K562 (cell line): ENCODE measurements around the gene CLCN5. TPM values are rescaled to one million over a fixed set of nuclear protein-coding genes. Genes with fewer than 3 reads are reported as not detected.

Experiments used
- ATAC-seq: fragments of 200-7000 bp; cut with Tn5 transposase; 3 replicates; pipeline ENCODE4 v1.9.1; 2020; ENCODE audit warnings: moderate library complexity
- BruUV-seq: library from RNA; stranded (reverse); fragments of 400-500 nt; replicated peaks from 2 replicates; lab custom pipeline; 2021; lab: Mats Ljungman, UMichigan
- CTCF ChIA-PET: fragments of 300-600 bp; formaldehyde crosslinking; extraction: SDS; loops from one replicate; lab custom pipeline; 2021; ENCODE audit warnings: low intra/inter-chr PET ratio; lab: Yijun Ruan, JAX
- POLR2A ChIA-PET: fragments of 300-600, 350-650 bp; sonication (Branson Sonifier 250); formaldehyde crosslinking; extraction: SDS; loops from one replicate; lab custom pipeline; 2021; ENCODE audit warnings: antibody characterized with exemption, inconsistent platforms; lab: Yijun Ruan, JAX
- DNase-seq, 4 experiments: peaks; one replicate each; pipeline versions ENCODE4 v3.0.0 to v3.0.0-alpha.2; 2011 to 2018; ENCODE audit warnings: low spot score in 3 of 4, mixed read lengths in 3 of 4; ENCODE audit errors: extremely low read depth in 1 of 4
- FAIRE-seq: peaks from 2 replicates; lab custom pipeline; 2011; peaks lifted over from hg19 to GRCh38; lab: Jason Lieb, UNC
- H2AFZ ChIP-seq: 2 replicates; pipeline ENCODE4 v1.6.0; 2011; ENCODE audit warnings: low read depth, low read length, control low read depth, inconsistent platforms
- H3K27ac ChIP-seq: fragments of 200-600 bp; 3 replicates; pipeline ENCODE4 v1.8.0; 2011; ENCODE audit warnings: low read depth, mild to moderate bottlenecking, control low read depth, inconsistent platforms, low read length, moderate library complexity, mixed read lengths; ENCODE audit errors: extremely low read depth
- H3K27me3 ChIP-seq, 2 experiments: fragments of 300-600 bp in 1 of 2; 2 replicates in 1 of 2; 3 replicates in 1 of 2; pipeline versions ENCODE4 v1.6.0 to v1.8.0; 2011; ENCODE audit warnings: inconsistent platforms in 2 of 2, low read length in 2 of 2, mild to moderate bottlenecking in 1 of 2, mixed read lengths in 1 of 2, moderate library complexity in 1 of 2; ENCODE audit not compliant: control insufficient read depth in 2 of 2, insufficient read depth in 2 of 2
- H3K36me3 ChIP-seq: fragments of 300-600 bp; 3 replicates; pipeline ENCODE4 v1.8.0; 2011; ENCODE audit warnings: mild to moderate bottlenecking, low read length, inconsistent platforms; ENCODE audit not compliant: control insufficient read depth, insufficient read depth
- H3K4me1 ChIP-seq, 2 experiments: fragments of 200-600 bp in 1 of 2; replicated peaks in 1 of 2; 2 replicates in 1 of 2; 3 replicates in 1 of 2; pipeline versions ENCODE4 v1.5.1 to v1.8.0; 2011; ENCODE audit warnings: inconsistent platforms in 2 of 2, low read length in 2 of 2, mild to moderate bottlenecking in 1 of 2, mixed read lengths in 1 of 2, moderate library complexity in 1 of 2; ENCODE audit not compliant: control insufficient read depth in 2 of 2, insufficient read depth in 2 of 2
- H3K4me2 ChIP-seq: 2 replicates; pipeline ENCODE4 v1.6.1; 2011; ENCODE audit warnings: low read length, control low read depth, inconsistent platforms, mixed read lengths; ENCODE audit not compliant: insufficient read depth
- H3K4me3 ChIP-seq: fragments of 200-600 bp; sonication (generic), shearing (Covaris generic); 2 replicates; pipeline ENCODE4 v1.5.1; 2016; ENCODE audit warnings: control low read depth, inconsistent platforms
- H3K79me2 ChIP-seq: fragments of 200-600 bp; 3 replicates; pipeline ENCODE4 v1.8.0; 2011; ENCODE audit warnings: low read length, inconsistent platforms; ENCODE audit not compliant: control insufficient read depth, insufficient read depth
- H3K9ac ChIP-seq, 2 experiments: 2 replicates each; pipeline versions ENCODE4 v1.6.0 to v1.6.1; 2011; ENCODE audit warnings: low read depth in 2 of 2, low read length in 2 of 2, control low read depth in 1 of 2, inconsistent platforms in 1 of 2, mild to moderate bottlenecking in 1 of 2, mixed read lengths in 1 of 2; ENCODE audit not compliant: insufficient read depth in 1 of 2
- H3K9me1 ChIP-seq: one replicate; pipeline ENCODE4 v1.6.0; 2011; ENCODE audit warnings: inconsistent platforms, mild to moderate bottlenecking, low read length, moderate library complexity; ENCODE audit not compliant: control insufficient read depth, insufficient read depth
- H3K9me3 ChIP-seq: replicated peaks from 2 replicates; pipeline ENCODE4 v1.5.1; 2011; ENCODE audit warnings: low read depth, low read length, inconsistent platforms; ENCODE audit not compliant: control insufficient read depth, insufficient read depth
- H4K20me1 ChIP-seq: replicated peaks from 2 replicates; pipeline ENCODE4 v1.6.1; 2011; ENCODE audit warnings: low read length, inconsistent platforms, mixed read lengths; ENCODE audit not compliant: control insufficient read depth, insufficient read depth
- ARID4B ChIP-seq: sonication (generic); formaldehyde crosslinking; IDR thresholded peaks from 2 replicates; pipeline ENCODE4 v1.8.0; 2022; ENCODE audit warnings: mild to moderate bottlenecking, missing genetic modification reagents
- CTCF ChIP-seq, 3 experiments: IDR thresholded peaks in 2 of 3; conservative IDR thresholded peaks in 1 of 3; 2 replicates each; pipeline ENCODE4 v1.5.1; 2011 to 2012; ENCODE audit warnings: low read length in 3 of 3, mild to moderate bottlenecking in 3 of 3, control low read depth in 2 of 3, improper control_type of control experiment in 1 of 3, inconsistent platforms in 1 of 3, low read depth in 1 of 3, mixed read lengths in 1 of 3, moderate library complexity in 1 of 3; ENCODE audit not compliant: insufficient read depth in 2 of 3
- L3MBTL2 ChIP-seq: fragments of 450-650 bp; IDR thresholded peaks from 2 replicates; pipeline ENCODE4 v1.6.1; 2016; ENCODE audit warnings: mild to moderate bottlenecking, moderate library complexity
- MYBL2 ChIP-seq, 2 experiments: fragments of 450-650 bp in 1 of 2; sonication (generic) in 1 of 2; formaldehyde crosslinking in 1 of 2; IDR thresholded peaks; 2 replicates each; pipeline versions ENCODE4 v1.6.1 to v1.8.1; 2017 to 2022; ENCODE audit warnings: borderline replicate concordance in 1 of 2, inconsistent platforms in 1 of 2, low read depth in 1 of 2, mild to moderate bottlenecking in 1 of 2, missing genetic modification reagents in 1 of 2, moderate library complexity in 1 of 2
- NFIC ChIP-seq: fragments of 450-650 bp; IDR thresholded peaks from 2 replicates; pipeline ENCODE4 v1.6.1; 2017; ENCODE audit warnings: mild to moderate bottlenecking, inconsistent platforms
- RAD21 ChIP-seq, 2 experiments: fragments of 250-450 bp in 1 of 2; fragments of 450-650 bp in 1 of 2; sonication (Bioruptor Pico) in 1 of 2; formaldehyde crosslinking in 1 of 2; IDR thresholded peaks in 1 of 2; conservative IDR thresholded peaks in 1 of 2; 2 replicates each; pipeline versions ENCODE4 v1.4.0 to v1.8.0; 2020 to 2022; ENCODE audit warnings: mild to moderate bottlenecking in 2 of 2, moderate library complexity in 1 of 2
- RB1 ChIP-seq: fragments of 450-650 bp; IDR thresholded peaks from 2 replicates; pipeline ENCODE4 v1.6.1; 2017; ENCODE audit warnings: low read depth, mild to moderate bottlenecking
- ZBTB7A ChIP-seq: IDR thresholded peaks from 2 replicates; pipeline ENCODE4 v1.6.1; 2011; ENCODE audit warnings: low read depth, mild to moderate bottlenecking, low read length, moderate library complexity, borderline replicate concordance; ENCODE audit not compliant: control insufficient read depth
- WGBS: fragments of 100-300 bp; shearing (Covaris generic); methylation state at CpG from one replicate; pipeline ENCODE4 v1.1.6; 2016; ENCODE audit warnings: low coverage, mixed read lengths; ENCODE audit not compliant: insufficient coverage; ENCODE audit errors: missing lambda C conversion rate; 5-methylcytosine and 5-hydroxymethylcytosine counted together
- in situ Hi-C: fragments of 300-500 bp; cut with MboI; formaldehyde crosslinking; loops from 4 replicates; pipeline ENCODE4 v1.15.0; 2018; ENCODE audit warnings: inconsistent platforms, mixed read lengths
- intact Hi-C: fragments of 100-400 bp; cut with micrococcal nuclease; formaldehyde crosslinking; loops from 2 replicates; pipeline ENCODE4 v1.14.2; 2022
- polyA plus RNA-seq, 8 experiments: library from polyadenylated mRNA; depleted of rRNA in 4 of 8; stranded (reverse) in 5 of 8; unstranded in 3 of 8; fragments of >200 nt; fragmentation: Nextera tagmentation in 2 of 8; fragmentation: Illumina TruSeq in 1 of 8; extraction: Ambion mirVana in 2 of 8; extraction: Trizol in 1 of 8; gene quantifications; 2 replicates each; pipeline versions ENCODE4 v1.2.1 to v1.2.3, GENCODE V29; 2011 to 2014; ENCODE audit warnings: inconsistent platforms in 1 of 8, missing spikeins in 1 of 8
- total RNA-seq, 7 experiments: library from RNA; depleted of rRNA in 6 of 7; stranded (reverse); fragments of >200 nt in 6 of 7; fragmentation: Illumina TruSeq in 2 of 7; extraction: Trizol in 2 of 7; gene quantifications; 2 replicates each; pipeline versions ENCODE4 v1.2.1 to v1.2.3, GENCODE V29; 2011 to 2021; ENCODE audit warnings: low replicate concordance in 1 of 7
- TF ChIP-seq, protein P1 (sequence below): fragments of 200-800 bp; sonication (Bioruptor generic); IDR thresholded peaks from 2 replicates; pipeline ENCODE4 v1.6.1; 2017; ENCODE audit warnings: missing genetic modification characterization, missing compliant biosample characterization

Gene CLCN5
- total and polyA plus RNA-seq, 9 of the 15 experiments (the other 6 are each of a cell fraction or from before 2014, with no cell fraction given) = 0.94 to 11.8 (median 7.1) TPM

- in situ Hi-C loops = loop anchor here (10.0 to 25.0 kb wide), 3 partner anchors 175 to 1282 kb away; partner anchors contain the start of genes AKAP4 and CCNB3
- WGBS = 5% methylated on average over 5 of the region's 8 CpGs
- ATAC-seq (no peak), FAIRE-seq (peak; percentile 68), DNase-seq (peak; percentile 47 to 57 (median 56))
- Histone ChIP-seq H3K79me2 (peaks cover 9% of the 10 kb centered on the region; the same call in 1 of the 3 replicates), H2AFZ (no peak overlapping the region), H3K4me3 (no peak overlapping the region), H3K9me3 (no peaks in the 10 kb centered on the region), H3K9ac (no peak overlapping the region), H3K4me2 (no peak overlapping the region), H3K36me3 (no peaks in the 10 kb centered on the region), H3K27me3 (no peaks in the 10 kb centered on the region), H4K20me1 (no peaks in the 10 kb centered on the region; the same call in 1 of the 2 replicates), H3K9me1 (no peaks in the 10 kb centered on the region), H3K27ac (no peak overlapping the region), H3K4me1 (peaks cover 4 to 6% of the 10 kb centered on the region in 2 experiments; a peak in 4 of 5 replicates)
- peak; percentile 62 for TF ChIP-seq ZBTB7A
- peak; percentile 24; the same call in 1 of the 2 replicates for TF ChIP-seq NFIC
- TF ChIP-seq RB1 = 0 out of 2 replicates have a peak, but pooled peaks have one; percentile 28
- no peak for TF ChIP-seq ARID4B (CRISPR knock-in tag)
- no peak for TF ChIP-seq L3MBTL2
- TF ChIP-seq MYBL2 (IDR thresholded peaks at IDR 0.05; ENCODE audit: low read depth) = no peak
- no peak for TF ChIP-seq MYBL2 (CRISPR knock-in tag; IDR thresholded peaks at IDR 0.05; ENCODE audit: borderline replicate concordance)
- TF ChIP-seq, protein P1, sequence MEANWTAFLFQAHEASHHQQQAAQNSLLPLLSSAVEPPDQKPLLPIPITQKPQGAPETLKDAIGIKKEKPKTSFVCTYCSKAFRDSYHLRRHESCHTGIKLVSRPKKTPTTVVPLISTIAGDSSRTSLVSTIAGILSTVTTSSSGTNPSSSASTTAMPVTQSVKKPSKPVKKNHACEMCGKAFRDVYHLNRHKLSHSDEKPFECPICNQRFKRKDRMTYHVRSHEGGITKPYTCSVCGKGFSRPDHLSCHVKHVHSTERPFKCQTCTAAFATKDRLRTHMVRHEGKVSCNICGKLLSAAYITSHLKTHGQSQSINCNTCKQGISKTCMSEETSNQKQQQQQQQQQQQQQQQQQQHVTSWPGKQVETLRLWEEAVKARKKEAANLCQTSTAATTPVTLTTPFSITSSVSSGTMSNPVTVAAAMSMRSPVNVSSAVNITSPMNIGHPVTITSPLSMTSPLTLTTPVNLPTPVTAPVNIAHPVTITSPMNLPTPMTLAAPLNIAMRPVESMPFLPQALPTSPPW (CRISPR knock-in tag) = peak; percentile 45; the same call in 1 of the 2 replicates
- TF ChIP-seq CTCF (IDR thresholded peaks at IDR 0.05 in 2 of 3, conservative IDR thresholded peaks at IDR 0.05 in 1 of 3; ENCODE audit: insufficient read depth in 2 of 3, low read depth in 1 of 3, low read length in 3 of 3) = peak; percentile 68 to 80 (median 69)
- peak in 1 of 2 experiments; percentile 45; a peak in 3 of 4 replicates for TF ChIP-seq RAD21 (CRISPR knock-in tag; conservative IDR thresholded peaks at IDR 0.05 in 1 of 2, IDR thresholded peaks at IDR 0.05 in 1 of 2)
- intact Hi-C loops = loop anchor here (5.0 to 10.0 kb wide), 2 partner anchors 157 to 525 kb away; no protein-coding TSS in a partner anchor
- BruUV-seq = no TSS peak
- POLR2A ChIA-PET = interaction anchor here (0.6 kb wide), 1 partner anchor 83 kb away, joined by 4 read pairs; no protein-coding TSS in a partner anchor
- CTCF ChIA-PET = interaction anchor here (0.7 to 0.8 kb wide), 2 partner anchors 158 to 285 kb away, joined by 3 to 5 read pairs; partner anchors contain the start of gene CCNB3
These were observed 2.8 kb upstream of the CLCN5 start for GRCh38 chrX:49919617-49920016.
